A549 (cell line): Measurements from ENCODE around the gene FADS1. TPM values are rescaled to one million over a fixed set of nuclear protein-coding genes. Genes with fewer than 3 reads are reported as not detected.

ENCODE experiments used
- ATAC-seq, 2 experiments: fragments of 200-7000 bp in 1 of 2; fragments of >200 bp in 1 of 2; cut with Nextera tagmentation in 1 of 2; cut with Tn5 transposase in 1 of 2; 3 replicates each; pipeline versions ENCODE4 v1.8.0 to v1.9.1; 2018 to 2020; ENCODE audit warnings: mild to moderate bottlenecking in 1 of 2, moderate library complexity in 1 of 2
- CTCF ChIA-PET: fragments of 300-600 bp; sonication (Branson Sonifier 250); formaldehyde crosslinking; extraction: SDS; loops from one replicate; lab custom pipeline; 2021; ENCODE audit warnings: antibody characterized with exemption, inconsistent platforms; lab: Yijun Ruan, JAX
- POLR2A ChIA-PET: fragments of 350-600 bp; formaldehyde crosslinking; extraction: SDS; loops from one replicate; lab custom pipeline; 2021; ENCODE audit warnings: antibody characterized with exemption, inconsistent platforms; lab: Yijun Ruan, JAX
- DNase-seq, 2 experiments: peaks; one replicate each; pipeline versions ENCODE4 v3.0.0 to v3.0.0-alpha.2; 2011 to 2016; ENCODE audit warnings: low read depth in 1 of 2, low spot score in 1 of 2
- FAIRE-seq: peaks from 2 replicates; lab custom pipeline; 2011; peaks lifted over from hg19 to GRCh38; lab: Jason Lieb, UNC
- H3K27ac ChIP-seq, 2 experiments: fragments of >200 bp; sonication (Bioruptor Twin); formaldehyde crosslinking; 3 replicates each; pipeline ENCODE4 v1.5.1; 2016 to 2017
- H3K4me1 ChIP-seq: fragments of >200 bp; sonication (Bioruptor Twin); formaldehyde crosslinking; 3 replicates; pipeline ENCODE4 v1.6.1; 2016
- H3K4me2 ChIP-seq: fragments of >200 bp; sonication (Bioruptor Twin); formaldehyde crosslinking; 3 replicates; pipeline ENCODE4 v1.6.1; 2016
- H3K4me3 ChIP-seq: fragments of >200 bp; sonication (Bioruptor Twin); formaldehyde crosslinking; 3 replicates; pipeline ENCODE4 v1.5.1; 2016
- H3K9me3 ChIP-seq: fragments of >200 bp; sonication (Bioruptor Twin); formaldehyde crosslinking; 3 replicates; pipeline ENCODE4 v1.6.1; 2016
- ATOH8 ChIP-seq: fragments of 250-450 bp; sonication (Bioruptor Pico); IDR thresholded peaks from 2 replicates; pipeline ENCODE4 v1.5.0; 2020; ENCODE audit warnings: low read depth, mild to moderate bottlenecking, moderate library complexity
- BCL3 ChIP-seq: fragments of >200 bp; sonication (Bioruptor Twin); formaldehyde crosslinking; IDR thresholded peaks from 3 replicates; pipeline ENCODE4 v1.6.1; 2016
- CBX2 ChIP-seq: fragments of 200-600 bp; sonication (generic); IDR thresholded peaks from 2 replicates; pipeline ENCODE4 v1.6.1; 2016; ENCODE audit warnings: low read depth, mild to moderate bottlenecking, borderline replicate concordance
- CBX8 ChIP-seq: fragments of 200-600 bp; sonication (generic); IDR thresholded peaks from 2 replicates; pipeline ENCODE4 v1.6.1; 2016
- CEBPB ChIP-seq, 2 experiments: fragments of >200 bp in 1 of 2; sonication (Bioruptor Twin) in 1 of 2; formaldehyde crosslinking in 1 of 2; IDR thresholded peaks; 2 replicates each; pipeline ENCODE4 v1.6.1; 2012 to 2016
- CTCF ChIP-seq: fragments of >200 bp; sonication (Bioruptor Twin); formaldehyde crosslinking; IDR thresholded peaks from 3 replicates; pipeline ENCODE4 v1.5.1; 2016
- E2F6 ChIP-seq: IDR thresholded peaks from 2 replicates; pipeline ENCODE4 v1.6.1; 2012; ENCODE audit warnings: low read depth, borderline replicate concordance
- EHF ChIP-seq: fragments of 250-450 bp; sonication (Bioruptor Pico); IDR thresholded peaks from 2 replicates; pipeline ENCODE4 v1.5.0; 2020; ENCODE audit warnings: mild to moderate bottlenecking
- EHMT2 ChIP-seq: fragments of 200-600 bp; sonication (generic); IDR thresholded peaks from 2 replicates; pipeline ENCODE4 v1.6.1; 2016; ENCODE audit warnings: antibody characterized with exemption, low read depth, mild to moderate bottlenecking, moderate library complexity
- FOSB ChIP-seq: fragments of 250-450 bp; sonication (Bioruptor Pico); IDR thresholded peaks from 2 replicates; pipeline ENCODE4 v1.5.0; 2020; ENCODE audit warnings: mild to moderate bottlenecking, moderate library complexity
- FOSL2 ChIP-seq, 2 experiments: fragments of 450-650 bp in 1 of 2; fragments of >200 bp in 1 of 2; sonication (Bioruptor Twin) in 1 of 2; formaldehyde crosslinking; IDR thresholded peaks; 2 replicates each; pipeline versions ENCODE4 v1.5.0 to v1.6.1; 2016 to 2020; ENCODE audit warnings: mild to moderate bottlenecking in 1 of 2, moderate library complexity in 1 of 2
- GATA3 ChIP-seq: IDR thresholded peaks from 2 replicates; pipeline ENCODE4 v1.6.1; 2012; ENCODE audit warnings: borderline replicate concordance
- HEYL ChIP-seq: fragments of 250-450 bp; sonication (Bioruptor Pico); IDR thresholded peaks from 2 replicates; pipeline ENCODE4 v1.8.0; 2021; ENCODE audit warnings: mild to moderate bottlenecking, moderate library complexity
- JUNB ChIP-seq: fragments of >200 bp; sonication (Bioruptor Twin); formaldehyde crosslinking; IDR thresholded peaks from 2 replicates; pipeline ENCODE4 v1.6.1; 2016
- KDM1A ChIP-seq: fragments of 200-600 bp; sonication (generic); IDR thresholded peaks from 2 replicates; pipeline ENCODE4 v1.6.1; 2016; ENCODE audit warnings: low read depth, mild to moderate bottlenecking
- NR3C1 ChIP-seq: fragments of >200 bp; sonication (Bioruptor Twin); formaldehyde crosslinking; IDR thresholded peaks from 3 replicates; pipeline ENCODE4 v1.6.1; 2017
- RCOR1 ChIP-seq: fragments of 150-350 bp; IDR thresholded peaks from 2 replicates; pipeline ENCODE4 v1.6.1; 2014; ENCODE audit warnings: antibody characterized with exemption, low read length, low read depth
- RFX5 ChIP-seq: fragments of 450-650 bp; IDR thresholded peaks from 2 replicates; pipeline ENCODE4 v1.7.1; 2014; ENCODE audit warnings: antibody characterized with exemption, mild to moderate bottlenecking, moderate library complexity
- RNF2 ChIP-seq: fragments of 200-600 bp; sonication (generic); IDR thresholded peaks from 2 replicates; pipeline ENCODE4 v1.6.1; 2016; ENCODE audit warnings: low read depth, mild to moderate bottlenecking, antibody characterized with exemption, moderate library complexity, borderline replicate concordance
- TFCP2L1 ChIP-seq: fragments of 250-450 bp; sonication (Bioruptor Pico); IDR thresholded peaks from 2 replicates; pipeline ENCODE4 v1.5.0; 2021; ENCODE audit warnings: mild to moderate bottlenecking
- ZFP36 ChIP-seq: fragments of 450-650 bp; IDR thresholded peaks from 2 replicates; pipeline ENCODE4 v1.6.1; 2014; ENCODE audit warnings: borderline replicate concordance; ENCODE audit not compliant: partially characterized antibody
- ZNF302 ChIP-seq: fragments of 250-450 bp; sonication (Bioruptor Pico); IDR thresholded peaks from 2 replicates; pipeline ENCODE4 v1.9.0; 2021; ENCODE audit warnings: inconsistent platforms, mild to moderate bottlenecking, moderate library complexity
- ZSCAN20 ChIP-seq: fragments of 250-450 bp; sonication (Bioruptor Pico); IDR thresholded peaks from 2 replicates; pipeline ENCODE4 v1.8.0; 2022; ENCODE audit warnings: mild to moderate bottlenecking, moderate library complexity
- WGBS: methylation state at CpG from one replicate; pipeline ENCODE4 v1.1.6; 2017; ENCODE audit errors: missing lambda C conversion rate; 5-methylcytosine and 5-hydroxymethylcytosine counted together
- polyA plus RNA-seq, 4 experiments: library from polyadenylated mRNA; depleted of rRNA in 3 of 4; stranded (reverse); fragments of >200 nt; fragmentation: RNase III in 1 of 4; extraction: RNeasy Plus Mini Kit Qiagen cat#74134 plus additional on column Dnase treatment in 1 of 4; gene quantifications; 2 replicates in 3 of 4; 3 replicates in 1 of 4; pipeline ENCODE4 v1.2.3, GENCODE V29; 2011 to 2017

FADS1 gene
- polyA plus RNA-seq, 2 of the 4 experiments (the other 2 are of a cell fraction), result 163 to 205 TPM

- FAIRE-seq (no peak), DNase-seq (no peak), ATAC-seq (no peak)
- ChIA-PET CTCF (no interaction called here), POLR2A (no interaction called here)
- TF ChIP-seq EHMT2 (no peak), JUNB (no peak), KDM1A (no peak), E2F6 (no peak)
- 85% methylated on average over 7 of the region's 7 CpGs for WGBS
- no peak overlapping the region for H3K4me3 ChIP-seq
- no peak overlapping the region for H3K4me2 ChIP-seq
- H3K9me3 ChIP-seq, result no peaks in the 10 kb centered on the region
- no peaks in the 10 kb centered on the region for H3K4me1 ChIP-seq
- H3K27ac ChIP-seq, result no peak overlapping the region
Measured at GRCh38 chr11:61850687-61851086, 33.9 kb upstream of the FADS1 start.

- no peak overlapping the region for H3K4me3 ChIP-seq
- 93% methylated on average over 9 of the region's 9 CpGs for WGBS
- ATAC-seq (no peak), DNase-seq (no peak), FAIRE-seq (no peak)
- H3K9me3 ChIP-seq, result no peaks in the 10 kb centered on the region
- no peaks in the 10 kb centered on the region for H3K4me1 ChIP-seq
- no peak overlapping the region for H3K27ac ChIP-seq
- TF ChIP-seq GATA3, result no peak
- no peak for TF ChIP-seq EHMT2
- no peak for TF ChIP-seq ZSCAN20 (CRISPR knock-in tag)
- no peak for TF ChIP-seq ZFP36
- no peak for TF ChIP-seq JUNB
- no peak for TF ChIP-seq HEYL (CRISPR knock-in tag)
- no peak for TF ChIP-seq CBX8
- no peak for TF ChIP-seq CTCF
- TF ChIP-seq ATOH8 (CRISPR knock-in tag), result no peak
- TF ChIP-seq RFX5, result no peak
- TF ChIP-seq CBX2, result no peak
- no peak for TF ChIP-seq BCL3
- no peak for TF ChIP-seq EHF (CRISPR knock-in tag)
- ChIA-PET POLR2A (no interaction called here), CTCF (interaction anchor here (1.0 to 1.8 kb wide), 4 partner anchors 22 to 259 kb away, joined by 5 to 6 read pairs (median 6); no protein-coding TSS in a partner anchor)
- H3K4me2 ChIP-seq, result no peak overlapping the region
Measured at GRCh38 chr11:61848631-61849030, 31.8 kb upstream of the FADS1 start.

- Histone ChIP-seq H3K27ac (no peak overlapping the region), H3K4me3 (no peak overlapping the region), H3K4me2 (no peak overlapping the region), H3K4me1 (no peaks in the 10 kb centered on the region), H3K9me3 (no peaks in the 10 kb centered on the region)
- ATAC-seq (peak in 1 of 2 experiments; percentile 34; a peak in 2 of 6 replicates), DNase-seq (no peak), FAIRE-seq (no peak)
- ChIA-PET POLR2A (no interaction called here), CTCF (interaction anchor here (1.0 to 1.8 kb wide), 5 partner anchors 19 to 260 kb away, joined by 3 to 6 read pairs (median 5); no protein-coding TSS in a partner anchor)
- no peak for TF ChIP-seq ATOH8 (CRISPR knock-in tag)
- no peak for TF ChIP-seq TFCP2L1 (CRISPR knock-in tag)
- no peak for TF ChIP-seq NR3C1
- TF ChIP-seq KDM1A, result no peak
- no peak for TF ChIP-seq FOSL2 (IDR thresholded peaks at IDR 0.05)
- TF ChIP-seq FOSL2 (CRISPR knock-in tag; IDR thresholded peaks at IDR 0.05), result no peak
- TF ChIP-seq ZNF302 (CRISPR knock-in tag), result no peak
- no peak for TF ChIP-seq RNF2
- no peak for TF ChIP-seq CEBPB (IDR thresholded peaks at IDR 0.05)
- no peak for TF ChIP-seq CBX8
- TF ChIP-seq ZSCAN20 (CRISPR knock-in tag), result no peak
- no peak for TF ChIP-seq RCOR1
- no peak for TF ChIP-seq FOSB (CRISPR knock-in tag)
- 95% methylated on average over 18 of the region's 18 CpGs for WGBS
Measured at GRCh38 chr11:61847914-61848581, 31.2 kb upstream of the FADS1 start.
